KOPT-K1 (cell line): ENCODE data around the gene MTLN.
A peak's percentile ranks its signal among the peaks of the same experiment; 100 is the strongest.
"Not testable (repeated sequence)": the region's sequence is repeated elsewhere in the genome, so short reads cannot be mapped to it uniquely, and the experiment has no call there.

Experiments
- H3K27ac ChIP-seq: fragments of 200-600 bp; sonication (generic); 2 replicates; pipeline ENCODE4 v1.5.1; 2016; ENCODE audit warnings: antibody characterized with exemption, mild to moderate bottlenecking, low read depth, low read length; ENCODE audit not compliant: poor library complexity, severe bottlenecking
- H3K36me3 ChIP-seq: fragments of 200-600 bp; sonication (generic); 2 replicates; pipeline ENCODE4 v1.5.1; 2017; ENCODE audit warnings: antibody characterized with exemption, mild to moderate bottlenecking, low read length, moderate library complexity; ENCODE audit not compliant: insufficient read depth
- H3K9me3 ChIP-seq: fragments of 200-600 bp; sonication (generic); 2 replicates; pipeline ENCODE4 v1.5.1; 2017; ENCODE audit warnings: antibody characterized with exemption, low read length, mild to moderate bottlenecking; ENCODE audit not compliant: insufficient read depth, poor library complexity, severe bottlenecking

MTLN gene, protein sequence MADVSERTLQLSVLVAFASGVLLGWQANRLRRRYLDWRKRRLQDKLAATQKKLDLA

DNA sequence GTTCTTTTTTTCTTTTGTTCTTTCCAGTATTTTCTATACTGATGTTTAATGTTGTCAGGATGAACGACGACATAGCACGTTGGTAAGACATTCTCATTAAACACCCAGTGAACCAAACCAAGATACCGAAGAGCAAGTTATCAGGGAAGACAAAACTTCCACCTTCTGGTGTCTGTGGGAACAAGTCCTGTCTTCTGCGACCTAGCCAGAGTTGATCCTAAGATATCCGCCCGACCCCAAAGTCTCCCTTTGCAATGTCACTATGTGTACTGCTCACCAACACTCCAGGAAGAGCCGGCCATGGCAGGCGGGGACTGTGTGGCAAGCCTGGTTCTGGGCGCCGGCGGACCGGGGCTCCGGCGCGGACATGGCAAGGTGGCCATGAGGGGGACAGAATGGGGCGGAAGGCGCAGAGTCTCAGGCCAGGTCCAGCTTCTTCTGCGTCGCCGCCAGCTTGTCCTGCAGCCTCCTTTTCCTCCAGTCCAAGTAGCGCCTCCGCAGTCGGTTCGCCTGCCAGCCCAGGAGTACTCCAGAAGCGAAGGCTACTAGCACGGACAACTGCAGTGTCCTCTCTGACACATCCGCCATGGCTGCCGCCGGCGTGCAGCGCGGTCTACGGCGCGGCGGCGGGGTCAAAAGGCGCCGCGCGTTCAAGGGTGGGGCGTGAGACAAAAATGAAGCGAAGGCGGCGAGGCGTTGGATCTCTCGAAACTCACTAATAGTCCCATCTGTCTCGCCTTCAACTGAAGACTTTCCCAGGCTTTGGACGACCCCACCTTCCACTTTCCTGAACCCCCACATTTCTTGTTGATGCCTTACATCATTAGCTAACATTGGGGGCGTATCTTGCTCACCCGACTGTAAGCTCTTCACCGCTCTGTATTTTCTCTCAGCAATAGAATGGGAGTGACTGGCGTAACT, at the start of gene MTLN:
Gene MTLN (minus strand): TSS at position 610 of the 921 bp plus-strand sequence. CDS start 22 bp downstream, at position 588.
- Histone ChIP-seq H3K9me3 (peaks cover 13% of the 10 kb centered on the region), H3K36me3 (peaks cover 13% of the 10 kb centered on the region), H3K27ac (peak within 1 kb of the TSS; percentile 64)

GRCh38 chr2:110261910-110262309, 49.6 kb upstream of the MTLN start:
- H3K27ac ChIP-seq, H3K9me3 ChIP-seq, H3K36me3 ChIP-seq: not testable (repeated sequence)

DNA sequence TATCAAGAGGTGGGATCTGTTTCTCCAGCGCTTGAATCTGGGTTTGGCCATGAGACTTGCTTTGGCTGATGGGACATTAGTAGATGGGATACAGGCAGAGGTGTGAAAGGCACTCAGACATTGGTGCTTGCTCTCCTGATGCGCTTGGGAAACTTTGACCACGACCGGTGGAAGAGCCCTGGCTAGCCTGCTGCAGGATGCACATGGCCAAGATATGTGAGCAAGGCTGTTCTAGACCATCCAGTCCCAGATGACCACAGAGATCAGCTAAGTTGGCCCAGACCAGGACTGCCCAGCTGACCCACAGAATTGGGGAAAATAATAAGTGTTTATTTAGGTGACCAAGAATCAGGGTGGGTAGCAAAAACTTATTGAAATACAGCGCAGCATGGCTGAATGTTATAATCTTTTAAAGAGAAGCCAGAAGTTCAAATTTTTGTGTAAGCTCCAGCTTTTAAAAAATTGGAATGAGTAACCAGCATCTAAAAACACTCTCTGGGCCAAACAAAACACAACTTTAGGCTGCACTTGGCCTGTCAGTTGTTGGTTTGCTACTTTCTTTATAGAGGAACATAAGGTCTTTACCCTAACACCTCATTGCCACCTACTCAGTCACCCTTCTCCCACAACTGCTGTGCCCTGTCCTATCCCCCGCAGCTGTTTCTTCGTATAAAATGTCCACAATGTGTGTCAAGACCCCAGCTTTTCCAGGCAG, 35.9 kb upstream of the MTLN start:
- not testable (repeated sequence) for H3K9me3 ChIP-seq, H3K36me3 ChIP-seq, H3K27ac ChIP-seq

DNA sequence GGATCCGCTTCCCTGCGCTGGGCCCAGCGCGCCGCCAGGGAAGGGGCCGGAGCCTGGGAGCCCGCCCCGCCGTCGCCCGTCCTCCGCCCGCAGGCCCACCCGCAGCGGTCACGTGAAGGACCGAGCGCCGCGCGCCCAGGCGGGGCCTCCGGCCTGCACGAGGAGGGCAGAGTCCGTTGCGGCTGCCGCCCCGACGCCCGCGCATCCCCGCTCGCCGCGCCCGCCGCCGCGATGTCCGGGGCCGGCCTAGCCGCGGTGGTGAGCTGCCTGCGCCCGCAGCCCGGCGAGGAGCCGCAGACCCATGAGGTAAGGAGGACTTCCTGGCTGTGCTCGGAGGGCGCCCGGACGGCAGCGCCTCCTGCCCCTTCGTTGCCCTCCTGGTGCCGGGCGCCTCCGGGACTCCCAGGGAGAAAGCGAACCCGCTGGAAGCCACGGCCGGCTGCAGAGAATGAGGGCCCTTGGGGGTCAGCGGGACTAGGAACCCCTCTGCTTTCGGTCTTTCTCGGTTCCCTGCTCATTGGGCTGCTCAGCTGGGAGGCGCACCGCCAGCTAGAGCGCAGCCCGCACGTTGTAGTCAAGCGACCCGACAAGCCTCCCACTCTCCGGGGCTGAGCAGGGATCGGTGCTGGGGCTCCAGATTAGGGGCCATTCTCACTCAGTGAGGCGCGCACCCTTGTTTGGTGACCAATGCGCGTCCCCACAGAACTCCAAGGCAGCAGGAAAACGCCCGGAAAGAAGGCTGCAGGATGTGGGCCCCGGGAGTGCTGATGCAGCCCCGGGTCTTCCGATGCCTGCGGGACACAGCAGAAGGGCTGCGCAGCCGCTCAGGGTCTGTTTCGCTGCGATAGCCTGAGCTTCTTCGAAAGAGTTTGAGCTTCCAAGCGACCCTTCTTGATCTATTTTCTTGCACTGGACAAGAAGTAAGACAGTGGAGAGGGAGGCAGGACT, 33.4 kb upstream of the MTLN start:
- not testable (repeated sequence) for H3K36me3 ChIP-seq, H3K27ac ChIP-seq, H3K9me3 ChIP-seq

DNA sequence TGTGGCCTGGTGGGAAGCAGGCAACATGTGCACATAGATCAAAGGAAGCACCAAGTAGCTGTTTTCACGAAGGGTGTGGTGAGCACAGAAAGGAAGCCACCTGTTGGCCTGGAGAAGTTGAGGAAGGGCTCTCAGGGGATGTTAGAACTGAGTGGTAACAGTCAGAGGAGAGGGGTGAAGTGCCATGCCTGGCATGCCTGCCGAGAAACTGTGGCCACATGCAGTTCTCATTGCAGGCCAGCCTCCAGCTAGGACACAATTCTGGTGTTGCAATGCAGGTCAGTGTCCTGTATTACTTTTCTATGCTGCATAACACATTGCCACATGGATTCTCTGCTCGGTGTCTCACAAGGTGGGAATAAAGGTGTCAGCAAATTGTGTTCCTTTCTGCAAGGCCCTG, 30.9 kb upstream of the MTLN start:
- not testable (repeated sequence) for H3K27ac ChIP-seq, H3K9me3 ChIP-seq, H3K36me3 ChIP-seq

DNA sequence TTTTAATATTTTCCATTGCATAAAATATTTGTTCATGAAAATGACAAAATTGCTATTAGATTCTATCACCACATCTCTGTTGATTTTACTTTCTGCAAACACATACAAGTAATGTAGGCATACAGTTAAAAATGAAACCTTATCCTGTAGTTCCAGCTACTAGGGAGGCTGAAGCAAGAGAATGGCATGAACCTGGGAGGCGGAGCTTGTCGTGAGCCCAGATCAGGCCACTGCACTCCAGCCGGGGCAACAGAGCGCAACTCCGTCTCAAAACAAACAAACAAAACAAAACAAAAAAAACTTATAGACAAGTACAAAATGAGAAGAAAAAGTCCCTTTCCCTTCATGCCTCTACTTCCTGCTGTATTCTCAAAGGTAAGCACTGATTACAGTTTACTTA, 22.2 kb upstream of the MTLN start:
- H3K9me3 ChIP-seq, H3K36me3 ChIP-seq, H3K27ac ChIP-seq: not testable (repeated sequence)

- H3K36me3 ChIP-seq, H3K27ac ChIP-seq, H3K9me3 ChIP-seq: not testable (repeated sequence)
Measured at GRCh38 chr2:110229886-110230285, 17.5 kb upstream of the MTLN start.

- H3K36me3 ChIP-seq, H3K9me3 ChIP-seq, H3K27ac ChIP-seq: not testable (repeated sequence)
Measured at GRCh38 chr2:110222626-110223025, 10.3 kb upstream of the MTLN start.

GRCh38 chr2:110221938-110222337, 9.6 kb upstream of the MTLN start:
- Histone ChIP-seq H3K9me3 (no peaks in the 10 kb centered on the region), H3K36me3 (no peaks in the 10 kb centered on the region)

GRCh38 chr2:110220190-110220564, 7.8 kb upstream of the MTLN start:
- no peak overlapping the region for H3K27ac ChIP-seq
- no peaks in the 10 kb centered on the region for H3K9me3 ChIP-seq
- H3K36me3 ChIP-seq = no peaks in the 10 kb centered on the region

More at GRCh38 chr2:110221938-110222337, 9.6 kb upstream of the MTLN start:
- no peak overlapping the region for H3K27ac ChIP-seq

GRCh38 chr2:110219496-110220189, 7.3 kb upstream of the MTLN start:
- H3K27ac ChIP-seq = no peak overlapping the region
- H3K36me3 ChIP-seq = no peaks in the 10 kb centered on the region
- H3K9me3 ChIP-seq = no peaks in the 10 kb centered on the region

- not testable (repeated sequence) for H3K9me3 ChIP-seq, H3K27ac ChIP-seq, H3K36me3 ChIP-seq
Measured at GRCh38 chr2:110218889-110219288, 6.5 kb upstream of the MTLN start.

GRCh38 chr2:110216803-110217202, 4.5 kb upstream of the MTLN start:
- no peaks in the 10 kb centered on the region for H3K36me3 ChIP-seq
- peaks cover 13% of the 10 kb centered on the region for H3K9me3 ChIP-seq
- no peak overlapping the region for H3K27ac ChIP-seq

- H3K27ac ChIP-seq = no peak overlapping the region
- H3K36me3 ChIP-seq = no peaks in the 10 kb centered on the region
- peaks cover 13% of the 10 kb centered on the region for H3K9me3 ChIP-seq
Measured at GRCh38 chr2:110216199-110216598, 3.9 kb upstream of the MTLN start.
